Trophoblast cell (in vitro differentiated cells and primary cell): Measurements from ENCODE around the gene NAP1L5.

Source experiments
- DNase-seq, 2 donors: peaks; one replicate each; pipeline ENCODE4 v3.0.0-alpha.2; 2016
- H2AFZ ChIP-seq: 2 replicates; pipeline ENCODE4 v1.6.1; 2013; ENCODE audit warnings: low read length, moderate library complexity, mild to moderate bottlenecking; ENCODE audit not compliant: insufficient read depth, poor library complexity
- H2AK5ac ChIP-seq: 2 replicates; pipeline ENCODE4 v1.6.1; 2013; ENCODE audit warnings: mild to moderate bottlenecking, low read length
- H2BK120ac ChIP-seq: 2 replicates; pipeline ENCODE4 v1.6.1; 2013; ENCODE audit warnings: low read length, mild to moderate bottlenecking, moderate library complexity; ENCODE audit not compliant: insufficient read depth, poor library complexity
- H2BK12ac ChIP-seq: 2 replicates; pipeline ENCODE4 v1.6.1; 2013; ENCODE audit warnings: mild to moderate bottlenecking, low read length, moderate library complexity
- H2BK5ac ChIP-seq: 2 replicates; pipeline ENCODE4 v1.6.1; 2013; ENCODE audit warnings: low read length, low read depth, moderate library complexity, mild to moderate bottlenecking; ENCODE audit not compliant: poor library complexity
- H3K14ac ChIP-seq: 2 replicates; pipeline ENCODE4 v1.6.1; 2013; ENCODE audit warnings: mild to moderate bottlenecking, low read length
- H3K18ac ChIP-seq: 2 replicates; pipeline ENCODE4 v1.6.1; 2013; ENCODE audit warnings: mild to moderate bottlenecking, low read length
- H3K23ac ChIP-seq: 2 replicates; pipeline ENCODE4 v1.6.1; 2013; ENCODE audit warnings: low read length
- H3K27ac ChIP-seq: 2 replicates; pipeline ENCODE4 v1.5.1; 2013; ENCODE audit warnings: low read depth, mild to moderate bottlenecking, inconsistent platforms, low read length, moderate library complexity
- H3K27me3 ChIP-seq: 2 replicates; pipeline ENCODE4 v1.6.1; 2013; ENCODE audit warnings: inconsistent platforms, mild to moderate bottlenecking, low read length, moderate library complexity; ENCODE audit not compliant: insufficient read depth
- H3K36me3 ChIP-seq, 2 experiments: 1 replicate in 1 of 2; 2 replicates in 1 of 2; pipeline ENCODE4 v1.6.1; 2013; ENCODE audit warnings: low read length in 2 of 2, mild to moderate bottlenecking in 2 of 2, moderate library complexity in 1 of 2; ENCODE audit not compliant: insufficient read depth in 2 of 2, control insufficient read depth in 1 of 2
- H3K4ac ChIP-seq: 2 replicates; pipeline ENCODE4 v1.6.1; 2013; ENCODE audit warnings: low read depth, mild to moderate bottlenecking, low read length, moderate library complexity
- H3K4me1 ChIP-seq, 2 experiments: 1 replicate in 1 of 2; 2 replicates in 1 of 2; pipeline ENCODE4 v1.6.1; 2013; ENCODE audit warnings: low read length in 2 of 2, mild to moderate bottlenecking in 2 of 2, moderate library complexity in 1 of 2; ENCODE audit not compliant: insufficient read depth in 2 of 2, control insufficient read depth in 1 of 2
- H3K4me2 ChIP-seq: 2 replicates; pipeline ENCODE4 v1.6.1; 2013; ENCODE audit warnings: inconsistent platforms, mild to moderate bottlenecking, low read length, moderate library complexity
- H3K4me3 ChIP-seq: 2 replicates; pipeline ENCODE4 v1.5.1; 2013; ENCODE audit warnings: mild to moderate bottlenecking, low read depth, low read length, inconsistent platforms
- H3K79me1 ChIP-seq: one replicate; pipeline ENCODE4 v1.6.1; 2013; ENCODE audit warnings: low read length
- H3K79me2 ChIP-seq: 2 replicates; pipeline ENCODE4 v1.6.1; 2013; ENCODE audit warnings: low read length, mild to moderate bottlenecking; ENCODE audit not compliant: control insufficient read depth, insufficient read depth, poor library complexity
- H3K9ac ChIP-seq: 2 replicates; pipeline ENCODE4 v1.6.1; 2013; ENCODE audit warnings: mild to moderate bottlenecking, low read length
- H3K9me3 ChIP-seq: 2 replicates; pipeline ENCODE4 v1.6.1; 2013; ENCODE audit warnings: low read depth, mild to moderate bottlenecking, control low read depth, inconsistent platforms, low read length; ENCODE audit not compliant: insufficient read depth
- H4K12ac ChIP-seq: 2 replicates; pipeline ENCODE4 v1.6.1; 2013; ENCODE audit warnings: low read depth, mild to moderate bottlenecking, low read length, moderate library complexity
- H4K8ac ChIP-seq: 2 replicates; pipeline ENCODE4 v1.6.1; 2013; ENCODE audit warnings: low read depth, mild to moderate bottlenecking, low read length, moderate library complexity
- H4K91ac ChIP-seq: one replicate; pipeline ENCODE4 v1.6.1; 2013; ENCODE audit warnings: low read depth, mild to moderate bottlenecking, low read length, moderate library complexity
- WGBS: extraction: QIAGEN DNeasy Blood & Tissue Kit; methylation state at CpG from one replicate; pipeline ENCODE4 v1.1.7; 2013; ENCODE audit warnings: missing lambda C conversion rate; ENCODE audit not compliant: insufficient read length, insufficient coverage; ENCODE audit errors: extremely low coverage; 5-methylcytosine and 5-hydroxymethylcytosine counted together

Gene NAP1L5

DNA sequence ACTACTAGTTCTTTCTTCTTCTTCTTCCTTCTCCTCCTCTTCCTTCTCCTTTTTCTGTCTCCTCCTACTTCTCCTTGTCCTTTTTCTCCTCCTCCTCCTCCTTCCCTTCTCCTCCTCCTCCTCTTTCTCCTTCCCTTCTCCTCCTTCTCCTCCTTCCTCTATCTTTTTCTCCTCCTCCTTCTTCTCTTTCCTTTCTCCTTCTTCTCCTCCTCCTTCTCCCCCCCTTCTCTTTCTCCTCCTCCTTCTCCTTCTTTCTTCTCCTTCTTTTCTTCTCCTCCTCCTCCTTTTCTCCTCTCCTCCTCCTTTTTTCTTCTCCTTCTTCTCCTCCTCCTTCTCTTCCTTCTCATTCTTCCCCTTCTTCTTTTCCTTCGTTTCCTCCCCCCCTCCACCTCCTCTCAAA, 21.8 kb upstream of the NAP1L5 start:
- WGBS, result 100% methylated on average over 1 of the region's 1 CpG
- Histone ChIP-seq H3K14ac (no peak overlapping the region), H3K4me3 (no peak overlapping the region), H4K8ac (no peak overlapping the region), H3K27me3 (no peaks in the 10 kb centered on the region), H3K4ac (no peak overlapping the region), H3K9me3 (no peaks in the 10 kb centered on the region), H2AFZ (no peak overlapping the region), H3K27ac (no peak overlapping the region), H3K9ac (no peak overlapping the region), H2BK5ac (no peak overlapping the region), H3K79me2 (no peaks in the 10 kb centered on the region), H3K4me2 (no peak overlapping the region), H4K91ac (no peak overlapping the region), H2BK120ac (no peak overlapping the region), H3K36me3 (no peaks in the 10 kb centered on the region), H3K79me1 (no peaks in the 10 kb centered on the region), H3K23ac (no peak overlapping the region), H3K4me1 (no peaks in the 10 kb centered on the region), H2BK12ac (no peak overlapping the region), H4K12ac (no peak overlapping the region), H3K18ac (no peak overlapping the region), H2AK5ac (no peak overlapping the region)
- no peak for DNase-seq

GRCh38 chr4:88718098-88718497, 20.5 kb upstream of the NAP1L5 start:
- H3K9me3 ChIP-seq, result no peaks in the 10 kb centered on the region
- H3K79me1 ChIP-seq, result no peaks in the 10 kb centered on the region
- H4K91ac ChIP-seq, result no peak overlapping the region
- H3K79me2 ChIP-seq, result no peaks in the 10 kb centered on the region
- no peak overlapping the region for H2AK5ac ChIP-seq
- no peaks in the 10 kb centered on the region for H3K4me1 ChIP-seq
- no peak overlapping the region for H4K8ac ChIP-seq
- H3K4me3 ChIP-seq, result no peak overlapping the region
- H3K27ac ChIP-seq, result no peak overlapping the region
- H2BK12ac ChIP-seq, result no peak overlapping the region
- no peak overlapping the region for H3K14ac ChIP-seq
- no peak overlapping the region for H3K4me2 ChIP-seq
- H2BK5ac ChIP-seq, result no peak overlapping the region
- H3K9ac ChIP-seq, result no peak overlapping the region
- no peak overlapping the region for H4K12ac ChIP-seq
- H3K27me3 ChIP-seq, result no peaks in the 10 kb centered on the region
- no peaks in the 10 kb centered on the region for H3K36me3 ChIP-seq
- no peak overlapping the region for H2AFZ ChIP-seq
- no peak overlapping the region for H3K23ac ChIP-seq
- no peak for DNase-seq
- no CpG with 5 or more reads among the region's 5 CpGs for WGBS
- no peak overlapping the region for H3K18ac ChIP-seq
- H2BK120ac ChIP-seq, result no peak overlapping the region
- no peak overlapping the region for H3K4ac ChIP-seq

- Histone ChIP-seq H2BK120ac (no peak overlapping the region), H3K4ac (no peak overlapping the region), H2BK12ac (no peak overlapping the region), H3K9ac (no peak overlapping the region), H3K14ac (no peak overlapping the region), H3K79me1 (no peaks in the 10 kb centered on the region), H2BK5ac (no peak overlapping the region), H3K23ac (no peak overlapping the region), H2AFZ (no peak overlapping the region), H3K36me3 (no peaks in the 10 kb centered on the region), H4K8ac (no peak overlapping the region), H4K12ac (no peak overlapping the region), H3K4me1 (no peaks in the 10 kb centered on the region), H3K4me3 (no peak overlapping the region), H4K91ac (no peak overlapping the region), H3K27me3 (no peaks in the 10 kb centered on the region), H3K4me2 (no peak overlapping the region), H3K9me3 (no peaks in the 10 kb centered on the region), H3K27ac (no peak overlapping the region), H3K18ac (no peak overlapping the region), H2AK5ac (no peak overlapping the region), H3K79me2 (no peaks in the 10 kb centered on the region)
- WGBS, result no CpG with 5 or more reads among the region's 1 CpG
- no peak for DNase-seq
Measured at GRCh38 chr4:88713782-88714181, 16.2 kb upstream of the NAP1L5 start.

GRCh38 chr4:88709989-88710388, 12.4 kb upstream of the NAP1L5 start:
- no peak overlapping the region for H2BK12ac ChIP-seq
- H3K4ac ChIP-seq, result no peak overlapping the region
- WGBS, result no CpG with 5 or more reads among the region's 1 CpG
- H3K79me1 ChIP-seq, result no peaks in the 10 kb centered on the region
- H4K12ac ChIP-seq, result no peak overlapping the region
- no peaks in the 10 kb centered on the region for H3K27me3 ChIP-seq
- H4K8ac ChIP-seq, result no peak overlapping the region
- H3K79me2 ChIP-seq, result no peaks in the 10 kb centered on the region
- no peak overlapping the region for H3K9ac ChIP-seq
- no peak overlapping the region for H2AK5ac ChIP-seq
- H3K9me3 ChIP-seq, result no peaks in the 10 kb centered on the region
- H2BK5ac ChIP-seq, result no peak overlapping the region
- no peak overlapping the region for H3K18ac ChIP-seq
- no peak overlapping the region for H3K4me3 ChIP-seq
- no peak overlapping the region for H3K27ac ChIP-seq
- H4K91ac ChIP-seq, result no peak overlapping the region
- H3K14ac ChIP-seq, result no peak overlapping the region
- no peaks in the 10 kb centered on the region for H3K36me3 ChIP-seq
- no peak overlapping the region for H2AFZ ChIP-seq
- no peak overlapping the region for H2BK120ac ChIP-seq
- H3K4me1 ChIP-seq, result no peaks in the 10 kb centered on the region
- H3K23ac ChIP-seq, result no peak overlapping the region
- no peak overlapping the region for H3K4me2 ChIP-seq
- DNase-seq, result no peak
